Activated T-helper 1 cell treated with Interleukin-2 at 50 U/mL for 16 hours (primary cell): Measurements from ENCODE around the gene TMCC3.

Experiments
- DNase-seq: peaks from one replicate; pipeline ENCODE4 v3.0.0-alpha.2; 2020; ENCODE audit warnings: low read depth

Gene TMCC3

DNA sequence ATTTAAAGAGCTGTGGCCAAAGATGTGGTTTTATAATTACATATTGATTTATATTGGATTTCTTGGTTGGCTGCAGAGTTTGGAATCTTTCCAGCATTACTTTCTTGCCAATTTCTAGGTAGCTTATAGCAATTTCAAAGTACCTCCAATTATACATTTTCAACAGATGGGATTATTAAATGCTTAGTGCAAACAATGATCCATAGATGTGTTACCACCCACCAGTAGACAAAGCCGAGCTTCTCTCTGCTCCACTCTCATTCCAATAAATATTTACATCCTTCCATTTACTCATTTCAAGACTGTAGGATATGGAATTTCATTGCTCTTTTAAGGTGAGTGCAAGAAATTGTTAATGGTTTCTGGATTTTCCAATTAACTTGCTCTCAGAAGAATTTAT is 21.6 kb upstream of the TMCC3 start:
- DNase-seq = no peak

DNA sequence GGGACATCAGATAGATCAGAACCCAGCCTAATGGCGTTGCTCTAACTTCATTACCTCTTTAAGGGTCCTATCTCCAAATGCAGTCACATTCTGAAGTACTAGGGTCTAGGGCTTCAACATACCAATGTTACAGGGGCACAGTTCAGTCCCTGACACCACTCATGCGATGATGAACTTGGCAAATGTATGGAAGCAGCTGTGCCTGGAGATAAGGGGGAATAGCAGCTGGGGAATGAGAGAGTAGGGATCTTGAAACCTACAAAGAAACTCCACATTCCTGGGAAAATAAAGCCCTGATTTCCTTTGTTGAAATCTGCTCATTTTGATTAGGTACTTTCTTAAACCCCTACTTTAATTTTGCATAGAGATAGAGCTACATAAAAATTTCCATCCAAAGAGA is 20.5 kb upstream of the TMCC3 start:
- no peak for DNase-seq

DNA sequence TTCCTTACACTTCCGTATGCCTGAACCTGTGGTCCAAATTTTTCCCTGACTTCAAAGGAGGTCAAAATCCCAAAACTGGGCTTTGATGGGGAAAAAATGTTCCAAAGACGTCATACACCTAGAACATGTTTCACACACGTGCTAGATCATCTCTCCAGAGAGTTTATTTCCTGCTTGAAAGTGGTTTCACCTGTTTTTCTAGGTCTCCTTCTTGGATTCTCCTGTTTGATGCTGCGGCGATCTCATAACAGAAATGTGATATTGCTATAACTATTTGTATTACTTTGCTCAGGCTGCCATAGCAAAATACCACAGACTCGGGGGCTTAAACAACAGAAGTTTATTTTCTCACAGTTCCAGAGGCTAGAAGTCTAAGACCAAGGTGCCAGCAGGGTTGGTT is 19.7 kb upstream of the TMCC3 start:
- no peak for DNase-seq

DNA sequence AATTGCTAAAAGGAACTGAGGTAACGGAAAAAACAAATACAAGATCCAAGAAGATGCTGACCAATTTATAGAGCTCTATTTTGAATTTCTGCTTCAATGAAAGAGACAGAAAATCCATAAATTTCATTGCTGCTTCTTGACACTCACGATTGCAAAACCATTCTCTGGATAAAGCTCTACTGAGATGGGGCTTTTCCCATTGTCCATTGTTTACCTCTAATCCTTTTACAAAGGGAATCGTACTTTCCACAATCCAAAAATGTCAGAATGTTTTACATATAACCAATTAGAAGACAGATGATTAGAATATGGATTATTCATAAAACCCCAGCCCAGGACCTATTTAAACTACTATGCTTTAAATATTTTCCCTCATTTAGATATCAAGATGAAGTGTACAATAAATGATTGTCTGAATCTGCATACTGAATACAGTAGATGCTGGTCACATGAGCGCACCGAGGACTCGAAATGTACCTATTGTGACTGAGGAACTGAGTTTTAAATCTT is 16.7 kb upstream of the TMCC3 start:
- DNase-seq = no peak

DNA sequence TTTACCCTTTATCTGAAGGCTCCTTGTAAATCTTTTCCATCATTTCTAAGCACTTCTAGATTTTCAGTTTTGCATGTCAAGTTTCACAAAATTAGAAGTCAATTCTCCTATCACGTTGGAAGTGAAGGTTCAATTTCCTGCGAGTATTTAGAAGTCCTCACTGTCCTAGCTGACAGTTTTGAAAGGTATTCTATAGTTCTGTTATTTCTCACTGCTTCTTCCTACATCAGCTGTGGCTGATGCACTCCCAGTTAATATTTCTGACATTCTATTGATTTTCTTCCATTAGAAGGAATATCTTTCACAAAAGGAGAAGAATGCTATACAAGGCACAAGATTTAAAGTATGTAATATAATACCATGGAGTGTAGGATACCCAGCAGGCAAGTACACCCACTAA is 15.8 kb upstream of the TMCC3 start:
- no peak for DNase-seq

DNA sequence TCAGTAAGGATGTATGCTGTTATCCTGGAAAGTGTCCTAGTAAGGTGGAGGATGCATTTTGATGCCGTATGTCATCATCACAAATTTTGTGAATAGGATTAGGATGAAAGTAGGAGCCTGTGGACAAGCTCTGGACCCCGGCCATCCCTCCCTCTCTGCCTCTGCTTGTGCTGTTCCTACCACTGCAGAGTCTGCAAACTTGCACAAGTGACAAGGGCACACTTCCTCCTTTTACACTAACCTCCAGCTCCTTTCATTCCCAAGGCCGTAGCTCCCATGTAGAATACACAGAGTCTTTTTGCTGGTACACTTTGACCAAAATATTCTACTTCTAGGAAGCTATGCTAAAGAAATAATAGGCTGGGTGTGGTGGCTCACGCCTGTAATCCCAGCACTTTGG is 13.3 kb upstream of the TMCC3 start:
- no peak for DNase-seq

DNA sequence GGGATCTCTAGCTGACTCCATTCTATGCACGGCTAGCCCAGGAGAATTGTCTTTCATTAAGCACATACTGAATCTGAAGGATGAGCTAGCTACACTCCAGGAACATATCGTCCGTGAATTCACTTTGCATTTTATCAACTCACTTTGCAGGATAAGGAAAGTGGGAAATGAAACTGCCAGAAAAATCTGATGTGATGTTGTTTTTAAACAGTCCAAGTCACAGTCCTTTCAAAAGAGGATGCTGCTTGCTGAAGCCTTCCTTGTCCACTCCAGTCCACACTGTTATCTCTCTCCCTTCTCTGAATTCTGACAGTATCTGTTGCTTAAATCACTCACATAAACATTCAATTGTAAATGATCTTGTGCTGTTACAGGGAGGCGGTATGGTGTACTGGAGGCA is 12.7 kb upstream of the TMCC3 start:
- DNase-seq = no peak

DNA sequence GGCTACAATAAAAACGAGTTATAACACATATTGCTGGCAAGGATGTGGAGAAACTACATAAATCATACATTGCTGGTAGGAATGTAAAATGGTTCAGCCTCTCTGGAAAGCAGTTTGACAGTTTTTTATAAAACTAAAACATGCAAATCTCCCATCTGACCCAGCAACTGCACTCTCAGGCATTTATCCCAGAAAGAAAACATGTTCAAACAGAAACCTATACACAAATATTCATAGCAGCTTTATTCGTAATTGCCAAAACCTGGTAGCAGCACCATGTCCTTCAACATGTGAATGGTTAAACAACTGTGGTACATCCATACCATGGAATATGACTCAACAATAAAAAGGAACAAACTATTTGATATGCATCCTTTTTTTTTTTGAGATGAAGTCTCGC is 10.1 kb upstream of the TMCC3 start:
- DNase-seq = no peak

DNA sequence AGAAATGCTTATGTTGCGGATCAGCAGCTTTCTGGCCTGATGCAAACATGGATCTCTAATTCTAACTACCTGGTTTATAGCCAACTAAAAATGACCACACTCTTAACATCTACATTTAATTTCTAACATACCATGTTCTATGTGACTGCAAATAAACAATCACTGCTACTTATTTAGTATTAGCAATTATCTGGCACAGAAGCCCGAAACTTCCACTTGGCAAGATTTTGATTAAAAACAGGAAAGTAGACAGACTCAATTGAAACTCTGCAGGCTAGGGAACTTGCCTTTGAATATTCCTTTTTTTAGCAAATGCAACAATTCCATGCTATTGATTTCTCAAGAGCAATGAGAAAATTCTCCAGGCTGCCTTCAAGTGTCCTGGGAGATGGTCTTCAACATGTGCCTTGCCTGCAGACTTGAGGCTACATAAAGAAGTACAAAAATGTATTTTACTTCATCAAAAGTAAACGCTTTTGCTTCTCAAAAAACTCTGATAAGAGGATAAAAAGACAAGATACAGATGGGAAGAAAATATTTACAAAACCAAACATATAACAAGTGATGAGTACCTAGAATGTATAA is 9.1 kb upstream of the TMCC3 start:
- no peak for DNase-seq

DNA sequence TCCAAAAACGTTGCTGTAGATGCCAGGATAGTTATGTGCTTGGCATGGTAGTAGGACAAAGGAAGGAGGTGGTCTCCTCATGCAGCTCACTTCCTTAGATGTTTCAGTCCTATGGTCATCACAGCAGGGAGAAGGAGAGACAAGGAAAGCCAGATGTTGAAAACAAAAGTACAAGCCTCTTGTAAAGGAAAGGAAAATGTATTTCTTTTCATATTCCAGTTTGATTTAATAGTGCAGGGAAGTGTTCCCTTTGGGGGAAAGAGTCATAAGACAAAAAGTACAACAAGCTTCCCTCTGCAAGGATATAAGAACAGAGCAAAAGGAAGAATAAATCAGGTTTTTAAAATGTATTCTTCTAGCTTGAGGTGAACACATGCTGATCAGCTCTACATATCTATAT is 8.6 kb upstream of the TMCC3 start:
- no peak for DNase-seq

DNA sequence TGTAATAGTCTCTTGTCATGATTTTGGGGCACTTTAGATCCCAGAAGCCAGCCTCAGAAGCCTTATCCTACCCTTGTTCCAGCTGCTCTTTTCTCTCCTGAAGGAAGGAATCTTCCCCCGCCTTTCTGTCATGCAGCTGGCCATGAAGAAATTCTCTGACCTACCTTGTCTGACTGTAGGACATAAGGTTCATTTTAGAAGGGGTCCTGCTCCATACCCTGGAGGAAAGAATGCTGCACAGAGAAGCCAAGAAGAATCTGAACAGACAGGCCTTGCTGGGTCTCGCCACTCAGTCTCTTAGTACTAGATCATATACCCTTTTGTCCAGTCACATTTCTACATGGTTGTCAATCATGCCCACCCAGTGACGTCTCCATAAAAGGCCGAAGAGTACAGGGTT is 6.2 kb upstream of the TMCC3 start:
- DNase-seq = no peak

DNA sequence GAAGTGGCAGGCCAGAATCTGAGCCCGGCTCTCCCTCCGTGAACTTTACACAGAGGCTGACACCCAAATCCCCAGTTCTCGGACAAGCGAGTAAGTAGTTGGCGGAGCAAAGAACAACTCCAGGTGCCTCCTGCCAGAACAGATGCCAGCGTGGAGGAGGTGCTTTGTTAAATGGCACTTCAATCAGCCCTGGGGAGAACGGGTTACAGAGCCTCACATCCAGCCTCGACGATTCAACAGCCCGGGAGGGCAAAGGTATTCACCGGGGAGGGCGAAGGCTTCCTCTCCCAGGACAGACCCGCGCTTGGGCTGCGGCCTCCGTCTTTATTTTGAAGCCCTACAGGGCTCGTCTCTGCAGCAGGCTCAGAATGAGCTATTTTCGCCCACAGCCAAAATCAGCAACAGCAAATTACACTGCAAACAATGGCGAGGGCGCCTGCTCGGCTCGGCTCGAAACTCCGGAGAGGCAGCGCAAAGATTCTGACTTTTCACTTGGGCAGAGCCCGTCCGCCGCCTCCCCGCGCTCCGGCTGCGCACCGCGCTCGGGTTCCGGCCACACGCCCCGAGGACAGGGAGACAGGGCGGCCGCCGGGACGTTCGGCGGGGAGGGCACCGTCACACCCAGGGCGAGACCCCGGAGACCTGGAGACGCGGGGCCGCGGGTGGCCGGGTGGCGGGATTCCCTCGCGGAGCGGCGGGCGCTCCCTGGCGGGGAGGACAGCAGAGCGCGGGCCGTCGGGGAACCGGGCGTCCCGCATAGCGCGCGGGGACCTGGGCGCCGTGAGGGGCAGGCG is 811 bp downstream of the TMCC3 start:
- DNase-seq = no peak

DNA sequence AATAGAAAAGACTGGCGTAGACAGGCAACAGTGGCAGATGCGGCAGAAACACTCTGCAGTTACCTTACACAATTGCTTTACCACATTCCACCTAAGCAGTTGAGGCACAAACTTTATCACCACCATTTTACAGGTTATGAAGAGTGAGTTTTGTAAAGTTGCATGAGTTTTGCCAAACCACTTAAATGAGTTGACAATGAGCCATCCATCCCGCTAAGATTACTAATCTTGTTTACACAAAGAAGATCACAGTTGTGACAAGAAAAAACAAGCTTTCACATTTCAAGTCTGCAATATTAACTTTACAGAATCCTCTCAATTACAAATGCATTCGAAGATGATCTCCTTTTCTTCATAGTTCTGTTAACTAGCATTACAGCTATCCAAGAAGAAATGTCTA is 1.8 kb downstream of the TMCC3 start:
- no peak for DNase-seq

DNA sequence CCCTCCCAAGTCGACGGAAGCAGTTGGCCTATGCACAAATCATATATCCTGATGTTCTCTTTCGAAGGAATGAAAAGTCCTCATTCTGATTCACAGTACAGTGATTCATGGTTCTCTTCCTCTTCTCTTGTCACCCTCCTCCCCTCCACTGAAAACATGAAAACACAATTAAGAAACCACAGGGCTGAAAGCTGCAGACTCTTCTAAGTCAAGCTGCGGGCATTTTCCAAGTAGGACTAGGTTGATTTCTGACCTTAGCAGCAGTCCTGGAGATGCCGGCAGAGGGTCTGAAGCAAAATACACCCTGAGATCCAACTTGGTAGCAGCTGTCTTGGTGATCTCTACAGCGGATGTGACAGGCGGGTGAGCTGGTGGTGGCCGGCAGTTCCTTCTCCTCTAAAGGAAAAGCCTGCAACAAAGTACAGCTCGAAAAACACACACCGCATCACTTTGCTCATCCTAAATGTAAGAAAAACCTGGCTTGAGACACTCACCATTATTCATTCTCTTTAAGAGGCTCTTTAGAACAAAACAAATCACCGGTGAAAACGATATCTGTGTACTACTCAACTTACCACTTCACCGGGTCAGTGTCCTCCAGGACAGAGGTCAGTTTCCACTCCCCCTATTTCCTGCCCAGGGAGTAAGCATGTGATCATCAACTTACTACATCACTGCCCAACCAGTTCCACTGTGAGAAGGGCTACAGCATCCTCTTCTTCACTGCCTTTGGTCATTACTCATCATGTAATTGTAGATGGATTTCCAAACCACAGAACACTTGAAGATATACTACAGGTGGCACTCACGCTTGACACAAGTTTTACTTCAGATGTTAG is 6.0 kb downstream of the TMCC3 start:
- no peak for DNase-seq

DNA sequence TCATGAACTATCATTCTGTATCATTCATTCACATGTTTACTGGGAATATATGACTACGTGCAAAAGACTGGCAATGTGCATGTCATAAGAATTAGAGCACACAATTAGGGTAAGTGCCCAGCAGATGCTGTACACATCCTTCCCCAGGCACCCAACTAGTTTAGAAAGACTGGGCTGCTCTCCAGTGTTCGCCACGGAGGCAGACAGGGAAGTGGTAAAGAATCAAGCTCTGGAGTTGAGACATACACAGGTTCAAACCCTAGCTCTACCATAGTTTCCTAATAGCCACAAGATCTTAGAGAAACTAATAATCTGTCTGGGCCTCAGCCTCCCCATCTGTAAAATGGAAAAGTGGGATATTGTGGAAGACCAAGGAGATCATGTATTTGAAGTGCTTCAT is 6.8 kb downstream of the TMCC3 start:
- no peak for DNase-seq

DNA sequence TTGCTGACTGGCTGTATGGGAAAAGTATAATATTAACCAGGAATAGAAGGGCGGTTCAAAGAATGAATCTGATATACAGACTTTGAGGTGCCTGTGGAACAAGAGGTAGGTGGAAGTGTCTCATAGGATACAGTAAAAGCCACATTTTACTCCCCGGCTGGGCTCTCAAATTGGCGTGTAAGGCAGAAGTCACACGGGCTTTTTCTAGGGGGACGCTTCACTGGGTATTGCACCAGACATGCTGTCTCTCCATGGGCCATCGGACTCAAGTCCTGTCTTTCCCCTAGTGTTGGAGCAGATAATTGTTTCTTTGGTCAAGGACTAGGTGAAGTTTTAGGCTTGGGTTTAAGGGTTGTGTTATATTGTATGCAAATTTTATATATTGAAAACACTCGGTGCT is 9.1 kb downstream of the TMCC3 start:
- DNase-seq = no peak

DNA sequence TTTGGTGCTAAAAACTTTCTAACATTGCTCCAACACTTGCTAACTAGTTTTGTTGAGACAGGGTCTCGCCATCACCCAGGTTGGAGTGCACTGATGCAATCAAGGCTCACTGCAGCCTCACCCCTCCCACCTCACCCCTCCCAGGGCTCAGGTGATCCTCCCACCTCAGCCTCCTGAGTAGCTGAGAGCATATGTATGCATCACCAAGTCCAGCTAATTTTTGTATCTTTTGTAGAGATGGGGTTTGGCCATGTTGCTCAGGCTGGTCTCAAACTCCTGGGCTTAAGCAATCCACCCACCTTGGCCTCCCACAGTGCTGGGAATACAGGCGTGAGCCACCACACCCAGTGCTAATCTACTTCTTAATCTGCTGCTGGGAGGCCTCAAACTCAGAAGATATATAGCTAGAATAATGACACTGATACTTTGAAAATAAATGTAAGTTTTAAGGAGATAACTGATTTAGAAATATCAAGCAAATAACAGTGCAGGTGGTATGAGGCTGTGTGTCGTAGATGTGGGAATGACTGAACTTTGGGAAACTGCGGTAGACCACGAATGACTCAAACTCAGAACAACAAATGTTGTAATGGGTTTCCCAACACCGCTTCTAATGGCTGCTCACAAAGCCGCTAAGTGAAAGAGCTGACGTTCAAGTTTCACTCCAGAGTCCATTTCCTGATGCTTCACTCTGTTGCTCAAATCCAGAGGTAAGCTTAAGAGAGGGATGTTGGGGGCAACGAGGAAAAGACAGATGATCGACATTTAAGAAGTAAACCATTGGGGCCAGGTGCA is 10.0 kb downstream of the TMCC3 start:
- no peak for DNase-seq

DNA sequence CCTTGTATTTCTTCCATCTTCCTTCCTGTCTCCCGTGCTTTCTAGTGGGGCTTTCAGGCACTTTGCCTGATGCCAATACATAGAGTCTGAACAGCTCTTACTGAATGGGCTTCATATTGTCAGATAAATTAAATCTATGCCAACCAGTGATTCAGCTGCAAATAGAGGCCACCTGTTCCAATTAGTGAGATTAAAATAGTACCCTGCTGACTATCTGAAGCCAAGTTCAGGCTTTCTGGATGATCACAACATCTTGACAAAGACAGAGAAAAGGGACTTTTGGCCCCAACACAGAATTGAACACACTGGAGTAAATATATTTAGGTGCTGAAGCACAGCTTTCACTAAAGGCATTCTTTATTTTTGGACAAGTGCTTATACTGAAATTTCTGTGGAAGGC is 11.8 kb downstream of the TMCC3 start:
- no peak for DNase-seq

DNA sequence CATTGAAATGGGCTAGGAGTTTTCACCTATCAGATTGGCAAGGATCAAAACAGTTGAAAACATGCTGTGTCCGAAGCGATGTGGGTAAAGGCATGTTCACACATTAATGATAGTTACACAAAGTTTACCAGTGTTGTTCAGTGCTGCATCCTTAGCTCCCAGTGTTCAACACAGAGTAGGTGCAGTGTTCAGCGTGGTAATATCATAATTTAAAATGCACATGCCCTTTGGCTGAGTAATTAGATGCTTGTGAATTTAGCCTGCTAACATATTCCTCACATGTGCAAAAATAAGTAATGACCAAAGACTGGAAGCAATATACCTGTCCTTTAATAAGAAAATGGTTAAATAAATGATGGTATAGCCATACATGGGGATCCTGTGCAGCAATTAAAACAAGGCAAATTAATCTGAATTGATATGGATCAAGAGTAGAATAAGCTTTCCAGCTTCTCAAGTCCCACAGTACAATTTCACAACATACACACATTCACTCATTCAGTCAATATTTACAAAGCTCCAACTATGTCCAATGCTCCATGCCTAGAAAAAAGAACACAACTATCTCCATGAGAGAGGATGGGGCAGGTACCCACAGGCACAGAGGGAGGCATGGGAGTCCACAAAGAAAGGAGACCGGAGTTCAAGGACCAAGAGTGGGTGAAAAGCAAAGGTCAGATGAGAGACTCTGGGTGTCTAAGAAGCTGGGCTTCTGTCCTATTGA is 12.8 kb downstream of the TMCC3 start:
- no peak for DNase-seq

DNA sequence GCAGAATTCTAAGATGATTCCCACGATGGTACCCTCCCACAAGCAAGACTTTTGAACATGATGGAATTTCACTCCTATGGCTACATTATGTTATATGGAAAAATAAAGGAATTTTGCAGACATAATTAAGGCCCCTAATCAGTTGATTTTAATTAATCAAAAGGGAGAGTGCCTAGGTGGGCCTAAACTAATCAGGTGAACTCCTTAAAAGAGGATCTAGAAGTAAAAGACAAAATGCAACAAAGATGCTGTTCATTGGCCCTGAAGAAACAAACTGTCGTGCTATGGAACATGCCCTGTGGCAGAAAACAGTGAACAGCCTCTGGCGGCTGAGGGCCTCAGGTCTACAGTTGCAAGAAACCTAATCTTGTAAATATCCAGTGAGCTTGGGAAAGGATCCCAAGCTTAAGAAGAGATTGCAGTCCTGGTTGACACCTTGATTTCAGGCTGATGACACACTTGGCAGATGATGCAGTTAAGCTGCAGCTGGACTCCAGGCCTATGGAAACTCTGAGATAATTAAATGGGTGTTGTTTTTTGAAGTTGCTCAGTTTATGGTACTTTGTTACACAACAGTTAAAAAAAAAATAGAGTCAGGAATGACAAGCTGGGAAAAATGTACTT is 13.8 kb downstream of the TMCC3 start:
- no peak for DNase-seq

DNA sequence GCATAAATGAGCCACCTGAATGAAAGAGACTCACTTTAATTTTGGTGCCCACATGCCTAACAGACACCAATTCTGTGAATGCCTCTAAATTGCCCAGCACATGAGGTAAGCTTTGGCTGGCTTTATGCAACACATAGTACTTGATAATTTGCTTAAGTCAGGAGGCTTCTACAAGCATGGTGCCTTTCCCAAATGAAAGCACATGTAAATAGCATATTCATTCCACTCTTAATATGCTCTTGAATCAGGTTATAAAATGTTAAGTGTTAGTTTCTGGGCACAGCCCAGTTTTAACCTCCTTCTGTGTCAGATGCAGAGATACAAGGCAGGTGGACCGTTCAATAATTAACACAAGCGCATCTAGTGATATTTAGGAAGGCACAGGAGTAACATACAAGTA is 15.6 kb downstream of the TMCC3 start:
- no peak for DNase-seq
